GM12878 (cell line): Measurements from ENCODE around the gene HLA-DQB1. TPM values are rescaled to one million over a fixed set of nuclear protein-coding genes. Genes with fewer than 3 reads are reported as not detected.

Experiments
- CTCF ChIP-seq, 3 experiments: IDR thresholded peaks in 2 of 3; conservative IDR thresholded peaks in 1 of 3; 2 replicates each; pipeline ENCODE4 v1.5.1; 2011; ENCODE audit warnings: low read depth in 3 of 3, low read length in 3 of 3, mild to moderate bottlenecking in 3 of 3, control low read depth in 2 of 3, moderate library complexity in 2 of 3, inconsistent platforms in 1 of 3, mixed read lengths in 1 of 3; ENCODE audit not compliant: control insufficient read depth in 2 of 3, insufficient read depth in 1 of 3; ENCODE audit errors: extremely low read depth in 1 of 3
- EED ChIP-seq: sonication (generic); IDR thresholded peaks from 2 replicates; pipeline ENCODE4 v1.6.1; 2016; ENCODE audit warnings: antibody characterized with exemption, low read depth
- EGR1 ChIP-seq, 2 experiments: IDR thresholded peaks; 1 replicate in 1 of 2; 2 replicates in 1 of 2; pipeline ENCODE4 v1.6.1; 2011 to 2012; ENCODE audit warnings: low read depth in 2 of 2, low read length in 2 of 2, borderline replicate concordance in 1 of 2, mild to moderate bottlenecking in 1 of 2, moderate library complexity in 1 of 2
- FOXM1 ChIP-seq: IDR thresholded peaks from 2 replicates; pipeline ENCODE4 v1.6.1; 2012; ENCODE audit warnings: low read depth, mild to moderate bottlenecking, inconsistent platforms, low read length, moderate library complexity
- JUND ChIP-seq: IDR thresholded peaks from 2 replicates; pipeline ENCODE4 v1.6.1; 2012; ENCODE audit warnings: low read depth, mild to moderate bottlenecking, low read length, improper control_type of control experiment, moderate library complexity
- KDM1A ChIP-seq: fragments of 200-600 bp; sonication (generic); IDR thresholded peaks from 2 replicates; pipeline ENCODE4 v1.6.1; 2016; ENCODE audit warnings: borderline replicate concordance
- MEF2A ChIP-seq: IDR thresholded peaks from 2 replicates; pipeline ENCODE4 v1.6.1; 2011; ENCODE audit warnings: low read depth, mild to moderate bottlenecking, low read length, moderate library complexity; ENCODE audit not compliant: insufficient read depth
- NFXL1 ChIP-seq: fragments of 450-650 bp; IDR thresholded peaks from 2 replicates; pipeline ENCODE4 v1.6.1; 2017; ENCODE audit warnings: antibody characterized with exemption, mild to moderate bottlenecking, borderline replicate concordance
- POLR2AphosphoS2 ChIP-seq: IDR thresholded peaks from 2 replicates; pipeline ENCODE4 v1.6.1; 2011; ENCODE audit warnings: low read depth, mild to moderate bottlenecking, low read length, improper control_type of control experiment, moderate library complexity
- POU2F2 ChIP-seq: IDR thresholded peaks from 3 replicates; pipeline ENCODE4 v1.6.1; 2011; ENCODE audit warnings: low read depth, mild to moderate bottlenecking, low read length, borderline replicate concordance
- RAD51 ChIP-seq: fragments of 450-650 bp; IDR thresholded peaks from 2 replicates; pipeline ENCODE4 v1.6.1; 2016; ENCODE audit warnings: moderate library complexity, mild to moderate bottlenecking, inconsistent platforms
- SMAD1 ChIP-seq: fragments of 450-650 bp; IDR thresholded peaks from 2 replicates; pipeline ENCODE4 v1.6.1; 2018; ENCODE audit warnings: mild to moderate bottlenecking, low read depth; ENCODE audit not compliant: partially characterized antibody
- STAT1 ChIP-seq: fragments of 450-650 bp; conservative IDR thresholded peaks from 2 replicates; pipeline ENCODE4 v1.6.1; 2014; ENCODE audit warnings: antibody characterized with exemption, mild to moderate bottlenecking
- TCF3 ChIP-seq: IDR thresholded peaks from 2 replicates; pipeline ENCODE4 v1.6.1; 2012; ENCODE audit warnings: low read depth, mild to moderate bottlenecking, low read length, borderline replicate concordance; ENCODE audit not compliant: insufficient read depth
- YY1 ChIP-seq: IDR thresholded peaks from 2 replicates; pipeline ENCODE4 v1.6.1; 2011; ENCODE audit warnings: low read depth, mild to moderate bottlenecking, low read length
- polyA plus RNA-seq, 11 experiments: library from polyadenylated mRNA; depleted of rRNA in 4 of 11; unstranded in 6 of 11; stranded (reverse) in 5 of 11; fragments of >200 nt; fragmentation: Nextera tagmentation in 4 of 11; fragmentation: Illumina TruSeq in 1 of 11; extraction: Ambion mirVana in 4 of 11; extraction: Trizol in 1 of 11; gene quantifications; 1 replicate in 1 of 11; 2 replicates in 10 of 11; pipeline versions ENCODE4 v1.2.1 to v1.2.3, GENCODE V29; 2011 to 2016; ENCODE audit warnings: inconsistent platforms in 2 of 11, missing spikeins in 2 of 11, low read depth in 1 of 11
- total RNA-seq, 4 experiments: library from RNA; depleted of rRNA in 3 of 4; stranded (reverse); fragments of >200 nt in 3 of 4; fragmentation: Illumina TruSeq in 1 of 4; extraction: Trizol in 1 of 4; gene quantifications; 2 replicates each; pipeline versions ENCODE4 v1.2.1 to v1.2.3, GENCODE V29; 2013 to 2021
- TF ChIP-seq, protein P1 (sequence below): IDR thresholded peaks from 2 replicates; pipeline ENCODE4 v1.6.1; 2011; ENCODE audit warnings: low read depth, low read length, improper control_type of control experiment, borderline replicate concordance

Gene HLA-DQB1
- total and polyA plus RNA-seq, 10 of the 15 experiments (the other 5 are each of a cell fraction or from before 2014, with no cell fraction given): 38.1 to 403 (median 91.4) TPM

DNA sequence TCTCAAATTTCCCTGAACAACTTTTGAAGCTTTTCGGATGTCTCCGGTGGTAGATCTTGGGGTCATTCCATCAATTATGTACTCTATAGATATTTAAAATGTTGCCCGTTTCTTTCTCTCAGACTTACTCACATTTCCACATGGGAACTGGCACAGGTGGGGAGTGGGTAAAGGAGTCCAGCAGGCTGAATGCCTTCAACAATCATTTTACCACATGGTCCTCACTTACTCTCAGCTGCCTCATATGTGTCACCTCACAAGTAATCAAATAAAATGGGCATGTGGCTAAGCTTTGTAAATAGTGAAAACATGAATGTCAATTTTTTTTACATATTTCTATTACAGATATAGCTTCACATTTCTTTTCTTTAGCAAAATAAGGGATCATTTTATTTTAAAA lies 28.6 kb downstream of the HLA-DQB1 start (continued):
- TF ChIP-seq NFXL1 (no peak), JUND (no peak), EED (no peak), MEF2A (no peak), TCF3 (no peak), YY1 (no peak), POU2F2 (peak; percentile 22; the same call in 1 of the 3 replicates), EGR1 (IDR thresholded peaks at IDR 0.05; ENCODE audit: borderline replicate concordance in 1 of 2, low read depth in 2 of 2, low read length in 2 of 2) (no peak), FOXM1 (no peak), RAD51 (no peak), STAT1 (no peak), SMAD1 (peak; percentile 17), KDM1A (no peak), CTCF (IDR thresholded peaks at IDR 0.05 in 2 of 3, conservative IDR thresholded peaks at IDR 0.05 in 1 of 3; ENCODE audit: control insufficient read depth in 2 of 3, extremely low read depth in 1 of 3, insufficient read depth in 1 of 3, low read depth in 3 of 3, low read length in 3 of 3) (no peak), POLR2AphosphoS2 (peak; percentile 10; the same call in 1 of the 2 replicates)
- TF ChIP-seq, protein P1, sequence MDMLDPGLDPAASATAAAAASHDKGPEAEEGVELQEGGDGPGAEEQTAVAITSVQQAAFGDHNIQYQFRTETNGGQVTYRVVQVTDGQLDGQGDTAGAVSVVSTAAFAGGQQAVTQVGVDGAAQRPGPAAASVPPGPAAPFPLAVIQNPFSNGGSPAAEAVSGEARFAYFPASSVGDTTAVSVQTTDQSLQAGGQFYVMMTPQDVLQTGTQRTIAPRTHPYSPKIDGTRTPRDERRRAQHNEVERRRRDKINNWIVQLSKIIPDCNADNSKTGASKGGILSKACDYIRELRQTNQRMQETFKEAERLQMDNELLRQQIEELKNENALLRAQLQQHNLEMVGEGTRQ: no peak
